ENCODE results near the gene PSMD14.

The PSMD14 gene

DNA sequence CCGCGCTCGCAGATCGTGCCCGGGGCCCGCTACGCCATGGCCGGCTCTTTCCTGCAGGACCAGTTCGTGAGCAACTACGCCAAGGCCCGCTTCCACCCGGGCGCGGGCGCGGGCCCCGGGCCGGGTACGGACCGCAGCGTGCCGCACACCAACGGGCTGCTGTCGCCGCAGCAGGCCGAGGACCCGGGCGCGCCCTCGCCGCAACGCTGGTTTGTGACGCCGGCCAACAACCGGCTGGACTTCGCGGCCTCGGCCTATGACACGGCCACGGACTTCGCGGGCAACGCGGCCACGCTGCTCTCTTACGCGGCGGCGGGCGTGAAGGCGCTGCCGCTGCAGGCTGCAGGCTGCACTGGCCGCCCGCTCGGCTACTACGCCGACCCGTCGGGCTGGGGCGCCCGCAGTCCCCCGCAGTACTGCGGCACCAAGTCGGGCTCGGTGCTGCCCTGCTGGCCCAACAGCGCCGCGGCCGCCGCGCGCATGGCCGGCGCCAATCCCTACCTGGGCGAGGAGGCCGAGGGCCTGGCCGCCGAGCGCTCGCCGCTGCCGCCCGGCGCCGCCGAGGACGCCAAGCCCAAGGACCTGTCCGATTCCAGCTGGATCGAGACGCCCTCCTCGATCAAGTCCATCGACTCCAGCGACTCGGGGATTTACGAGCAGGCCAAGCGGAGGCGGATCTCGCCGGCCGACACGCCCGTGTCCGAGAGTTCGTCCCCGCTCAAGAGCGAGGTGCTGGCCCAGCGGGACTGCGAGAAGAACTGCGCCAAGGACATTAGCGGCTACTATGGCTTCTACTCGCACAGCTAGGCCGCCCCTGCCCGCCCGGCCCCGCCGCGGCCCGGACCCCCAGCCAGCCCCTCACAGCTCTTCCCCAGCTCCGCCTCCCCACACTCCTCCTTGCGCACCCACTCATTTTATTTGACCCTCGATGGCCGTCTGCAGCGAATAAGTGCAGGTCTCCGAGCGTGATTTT lies 115.5 kb downstream of the PSMD14 start:
- Histone ChIP-seq H3K27ac (no peak overlapping the region), H3K4me2 (no peak overlapping the region), H3K4me1 (peaks cover 2% of the 10 kb centered on the region; the same call in 1 of the 2 replicates), H4K20me1 (peaks cover 62% of the 10 kb centered on the region), H3K4me3 (0 out of 2 replicates have a peak overlapping the region, but pooled peaks have one; percentile 23), H3K9ac (no peak overlapping the region), H3K36me3 (no peaks in the 10 kb centered on the region), H3K9me3 (peaks cover 62% of the 10 kb centered on the region), H3K27me3 (peaks cover 98% of the 10 kb centered on the region)
- TF ChIP-seq Cebpa-rat (IDR thresholded peaks at IDR 0.05) = no peak

- Histone ChIP-seq H3K4me3 (no peak overlapping the region), H3K27me3 (peaks cover 91% of the 10 kb centered on the region)
Observed at GRCh38 chr2:161424394-161424769, 116.2 kb downstream of the PSMD14 start.

DNA sequence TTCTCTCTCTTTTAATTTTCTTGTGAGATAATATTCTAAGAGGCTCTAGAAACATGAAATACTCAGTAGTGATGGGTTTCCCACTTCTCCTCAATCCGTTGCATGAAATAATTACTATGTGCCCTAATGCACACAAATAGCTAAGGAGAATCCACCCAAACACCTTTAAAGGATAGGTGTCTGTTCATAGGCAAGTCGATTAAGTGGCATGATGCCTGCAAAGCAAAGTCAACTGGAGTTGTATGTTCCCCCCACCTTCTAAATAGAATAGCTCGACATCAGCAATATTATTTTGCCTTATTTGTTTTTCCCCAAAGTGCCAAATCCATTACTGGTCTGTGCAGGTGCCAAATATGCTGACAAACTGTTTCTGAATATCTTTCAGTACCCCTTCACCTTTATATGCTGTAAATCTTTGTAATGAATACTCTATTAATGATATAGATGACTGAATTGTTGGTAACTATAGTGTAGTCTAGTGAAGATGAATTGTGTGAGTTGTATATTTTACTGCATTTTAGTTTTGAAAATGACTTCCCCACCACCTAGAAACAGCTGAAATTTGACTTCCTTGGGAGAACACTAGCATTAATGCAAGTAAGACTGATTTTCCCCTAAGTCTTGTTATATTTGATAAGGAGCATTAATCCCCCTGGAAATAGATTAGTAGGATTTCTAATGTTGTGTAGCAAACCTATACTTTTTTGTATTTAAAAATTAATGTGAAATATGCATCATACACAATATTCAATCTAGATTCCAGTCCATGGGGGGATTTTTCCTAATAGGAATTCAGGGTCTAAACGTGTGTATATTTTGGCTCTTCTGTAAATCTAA lies 116.9 kb downstream of the PSMD14 start:
- H3K4me2 ChIP-seq = no peak overlapping the region
- H3K4me3 ChIP-seq = no peak overlapping the region
- peaks cover 62% of the 10 kb centered on the region for H3K9me3 ChIP-seq
- no peak overlapping the region for H3K27ac ChIP-seq
- H3K36me3 ChIP-seq = no peaks in the 10 kb centered on the region
- no peak overlapping the region for H3K9ac ChIP-seq
- no peak for TF ChIP-seq Cebpa-rat (IDR thresholded peaks at IDR 0.05)
- 0 out of 2 replicates have a peak, but pooled peaks cover 4% of the 10 kb centered on the region for H3K4me1 ChIP-seq
- H3K27me3 ChIP-seq = peaks cover 84% of the 10 kb centered on the region
- peaks cover 48% of the 10 kb centered on the region for H4K20me1 ChIP-seq

More at GRCh38 chr2:161424394-161424769, 116.2 kb downstream of the PSMD14 start:
- peaks cover 55% of the 10 kb centered on the region for H4K20me1 ChIP-seq
- H3K9me3 ChIP-seq = peaks cover 62% of the 10 kb centered on the region
- H3K9ac ChIP-seq = no peak overlapping the region
- H3K4me2 ChIP-seq = no peak overlapping the region
- TF ChIP-seq Cebpa-rat (IDR thresholded peaks at IDR 0.05) = no peak
- H3K4me1 ChIP-seq = no peaks in the 10 kb centered on the region
- no peaks in the 10 kb centered on the region for H3K36me3 ChIP-seq
- H3K27ac ChIP-seq = no peak overlapping the region

DNA sequence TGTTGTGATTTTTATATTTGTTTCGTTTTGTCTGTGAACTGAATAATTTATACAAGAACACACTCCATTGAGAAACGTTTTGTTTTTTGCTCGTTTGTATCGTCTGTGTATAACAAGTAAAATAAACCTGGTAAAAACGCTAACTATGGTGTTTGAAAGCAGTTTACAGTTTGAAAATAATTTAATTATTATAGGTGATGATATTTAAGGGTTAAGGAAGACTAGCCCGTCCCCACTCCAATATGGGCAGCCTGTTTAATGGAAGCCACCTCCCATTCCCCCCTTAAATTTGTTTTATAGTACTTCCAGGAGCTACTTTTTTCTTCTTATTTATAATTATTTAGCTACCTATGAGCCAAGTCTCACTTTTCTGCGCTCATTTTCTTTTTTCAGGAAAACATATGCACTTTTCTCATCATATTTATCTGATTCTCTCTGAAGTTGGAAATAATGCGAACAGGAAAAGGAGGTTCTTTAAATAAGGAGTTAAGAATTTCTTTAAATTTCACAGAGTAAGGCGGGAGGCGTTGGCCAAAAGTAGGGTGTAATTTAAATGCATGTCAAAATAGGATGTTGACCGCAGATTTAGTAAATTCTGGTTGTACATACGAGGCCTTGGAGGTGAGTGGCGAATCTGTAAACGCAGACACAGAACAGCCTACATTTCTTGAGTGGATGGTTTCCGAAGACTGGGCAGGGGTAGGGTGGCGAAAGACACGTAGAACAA lies 117.7 kb downstream of the PSMD14 start:
- Histone ChIP-seq H3K9ac (no peak overlapping the region), H3K9me3 (peaks cover 62% of the 10 kb centered on the region), H3K4me3 (no peak overlapping the region), H4K20me1 (peaks cover 40% of the 10 kb centered on the region), H3K27me3 (peaks cover 76% of the 10 kb centered on the region), H3K4me2 (no peak overlapping the region), H3K27ac (no peak overlapping the region), H3K36me3 (no peaks in the 10 kb centered on the region), H3K4me1 (0 out of 2 replicates have a peak, but pooled peaks cover 4% of the 10 kb centered on the region)
- TF ChIP-seq Cebpa-rat (IDR thresholded peaks at IDR 0.05) = no peak

DNA sequence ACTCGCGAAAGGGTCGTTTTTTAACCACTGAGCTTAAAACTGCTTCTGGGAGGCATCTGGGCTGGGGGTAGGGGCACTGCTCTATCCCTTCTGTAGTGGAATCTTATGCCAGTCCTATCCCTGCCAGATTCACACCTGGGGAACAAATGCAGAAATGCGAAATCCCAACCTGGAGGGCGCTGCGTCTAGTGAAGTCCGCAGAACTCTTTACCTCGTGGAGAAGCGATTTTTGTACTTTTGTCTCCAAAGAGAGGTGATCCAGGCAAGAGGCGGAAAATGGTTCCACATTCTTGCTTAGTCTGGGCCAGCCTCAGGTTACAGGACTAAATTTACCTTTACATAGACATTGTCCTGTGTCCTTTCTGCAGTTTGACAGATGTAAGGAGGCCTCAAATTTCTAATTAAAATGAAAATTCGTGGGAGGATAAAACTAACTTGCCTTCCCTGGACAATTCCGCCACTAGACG lies 118.3 kb downstream of the PSMD14 start:
- Histone ChIP-seq H3K9me3 (peaks cover 62% of the 10 kb centered on the region), H3K4me1 (0 out of 2 replicates have a peak, but pooled peaks cover 4% of the 10 kb centered on the region), H3K27me3 (peaks cover 70% of the 10 kb centered on the region), H3K4me2 (no peak overlapping the region), H3K4me3 (no peak overlapping the region), H3K27ac (no peak overlapping the region), H3K9ac (no peak overlapping the region), H3K36me3 (no peaks in the 10 kb centered on the region), H4K20me1 (peaks cover 34% of the 10 kb centered on the region)
- TF ChIP-seq Cebpa-rat (IDR thresholded peaks at IDR 0.05) = no peak

DNA sequence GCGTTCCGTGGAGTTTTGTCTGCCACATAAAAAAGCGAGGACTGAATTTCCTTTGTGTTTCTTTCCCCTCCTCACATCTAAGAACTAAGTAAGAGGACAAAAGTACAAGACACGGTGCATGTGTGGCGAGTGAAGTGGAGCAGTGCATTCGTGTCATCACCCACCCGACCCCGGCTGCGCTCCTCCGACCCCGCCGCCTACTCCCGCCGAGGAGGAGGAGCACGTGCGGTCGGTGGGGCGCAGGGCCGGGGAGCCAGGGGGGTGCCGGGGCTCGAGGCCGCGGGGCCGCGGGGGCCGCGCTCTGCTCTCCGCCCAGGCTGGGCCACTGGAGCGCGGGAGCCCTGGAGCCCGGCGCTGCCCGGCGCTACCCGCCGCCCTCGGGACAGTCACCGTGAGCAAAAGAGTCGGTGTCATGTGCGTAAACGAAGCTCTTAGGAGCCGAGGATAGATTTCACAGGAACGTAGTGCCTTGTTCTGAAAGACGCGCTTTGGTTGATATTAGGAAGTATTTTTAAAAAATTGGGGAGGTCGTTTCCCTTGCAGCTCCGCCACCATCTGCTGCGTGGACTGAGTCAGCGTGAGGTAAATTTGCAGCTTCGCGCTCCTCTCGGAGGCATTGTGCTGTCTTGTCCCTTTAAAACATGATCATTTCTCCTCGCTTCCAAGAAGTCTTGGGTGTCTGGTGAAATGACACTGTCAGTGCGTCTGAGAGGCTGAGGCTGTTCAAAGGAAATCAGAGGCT lies 118.9 kb downstream of the PSMD14 start:
- Histone ChIP-seq H3K27me3 (peaks cover 64% of the 10 kb centered on the region), H3K27ac (no peak overlapping the region), H3K4me3 (no peak overlapping the region), H3K9ac (no peak overlapping the region), H3K4me2 (no peak overlapping the region), H3K4me1 (0 out of 2 replicates have a peak, but pooled peaks cover 4% of the 10 kb centered on the region), H4K20me1 (peaks cover 28% of the 10 kb centered on the region), H3K9me3 (peaks cover 62% of the 10 kb centered on the region), H3K36me3 (no peaks in the 10 kb centered on the region)
- TF ChIP-seq Cebpa-rat (IDR thresholded peaks at IDR 0.05) = no peak

GRCh38 chr2:161427664-161428587 lies 119.7 kb downstream of the PSMD14 start:
- no peak for TF ChIP-seq Cebpa-rat (IDR thresholded peaks at IDR 0.05)
- no peak overlapping the region for H3K4me3 ChIP-seq
- peaks cover 20% of the 10 kb centered on the region for H4K20me1 ChIP-seq
- H3K4me2 ChIP-seq = no peak overlapping the region
- 0 out of 2 replicates have a peak, but pooled peaks cover 4% of the 10 kb centered on the region for H3K4me1 ChIP-seq
- H3K27me3 ChIP-seq = peaks cover 56% of the 10 kb centered on the region
- peaks cover 53% of the 10 kb centered on the region for H3K9me3 ChIP-seq
- no peaks in the 10 kb centered on the region for H3K36me3 ChIP-seq
- no peak overlapping the region for H3K9ac ChIP-seq
- no peak overlapping the region for H3K27ac ChIP-seq

DNA sequence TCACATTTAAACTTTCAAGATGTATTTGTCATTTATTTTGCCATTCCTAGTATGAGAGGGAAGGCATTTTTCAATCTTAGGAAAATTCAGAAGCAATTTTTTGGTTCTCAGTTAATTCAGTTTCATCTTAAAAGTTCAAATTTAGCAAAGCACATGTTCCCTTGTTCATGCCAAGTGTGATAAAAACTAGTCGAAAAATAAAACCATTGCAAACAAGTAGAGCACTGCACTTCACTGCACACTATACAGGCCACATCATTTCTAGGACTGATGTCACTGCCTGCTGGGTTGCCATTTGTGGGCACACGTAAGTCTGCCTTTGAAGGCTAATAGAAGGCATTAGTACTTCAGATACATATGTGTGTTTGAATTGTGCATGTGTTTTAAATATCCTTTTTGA lies 122.2 kb downstream of the PSMD14 start:
- Histone ChIP-seq H3K9me3 (peaks cover 33% of the 10 kb centered on the region), H3K27ac (no peak overlapping the region), H4K20me1 (no peaks in the 10 kb centered on the region), H3K27me3 (peaks cover 31% of the 10 kb centered on the region), H3K4me2 (no peak overlapping the region), H3K9ac (no peak overlapping the region), H3K4me3 (no peak overlapping the region), H3K36me3 (no peaks in the 10 kb centered on the region), H3K4me1 (0 out of 2 replicates have a peak, but pooled peaks cover 4% of the 10 kb centered on the region)
- no peak for TF ChIP-seq Cebpa-rat (IDR thresholded peaks at IDR 0.05)
